GM19025 (cell line): Measurements from ENCODE around the gene FRY.
"Not testable (repeated sequence)": the region's sequence is repeated elsewhere in the genome, so short reads cannot be mapped to it uniquely, and the experiment has no call there.

Experiments
- ATAC-seq: cut with Tn5 transposase; IDR thresholded peaks from one replicate; pipeline ENCODE4 v1.9.1; 2021; ENCODE audit warnings: mild to moderate bottlenecking, low read depth, moderate library complexity; ENCODE audit not compliant: unreplicated experiment

FRY gene

DNA sequence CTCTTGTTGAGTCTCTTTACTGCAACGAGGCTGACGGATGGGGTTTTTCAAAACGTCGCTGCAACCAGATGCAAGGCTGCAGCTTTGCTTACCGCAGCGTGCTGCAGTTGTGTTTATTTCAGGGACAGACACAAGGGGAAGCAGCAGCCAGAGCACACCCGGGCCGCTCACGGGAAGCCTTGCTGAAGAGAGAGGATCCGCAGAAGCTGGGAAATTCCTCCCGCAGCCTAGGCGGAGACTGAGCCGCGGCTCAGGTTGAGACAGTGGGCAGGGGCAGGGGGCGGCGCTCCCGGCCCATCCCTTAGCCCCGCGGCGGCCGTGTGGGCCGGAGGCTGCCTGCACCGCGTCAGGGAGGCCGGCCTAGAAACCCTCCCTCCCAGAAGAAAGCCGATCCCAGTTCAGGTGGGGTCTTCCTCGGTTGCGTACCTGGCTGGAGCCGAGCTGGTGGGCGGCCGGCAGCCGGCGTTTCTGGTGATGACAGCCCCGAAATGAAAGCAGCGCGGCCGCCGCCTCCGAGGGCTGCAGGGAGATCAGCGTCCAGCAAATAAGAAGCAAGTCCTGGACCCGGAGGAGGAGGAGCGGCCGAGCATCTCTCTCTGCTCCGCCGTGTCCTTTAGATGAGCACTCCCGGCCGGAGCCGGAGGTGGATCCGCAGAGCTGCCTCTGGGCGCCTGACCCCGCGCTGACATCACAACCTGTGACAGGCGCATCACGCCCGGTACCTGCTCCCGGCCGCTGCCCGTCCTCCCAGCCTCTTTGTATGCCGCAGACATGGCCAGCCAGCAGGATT, at the start of gene FRY:
Gene FRY (plus strand): TSS at position 750 of the 790 bp plus-strand sequence. CDS start 22 bp downstream, at position 772.
- peak; percentile 69 for ATAC-seq

DNA sequence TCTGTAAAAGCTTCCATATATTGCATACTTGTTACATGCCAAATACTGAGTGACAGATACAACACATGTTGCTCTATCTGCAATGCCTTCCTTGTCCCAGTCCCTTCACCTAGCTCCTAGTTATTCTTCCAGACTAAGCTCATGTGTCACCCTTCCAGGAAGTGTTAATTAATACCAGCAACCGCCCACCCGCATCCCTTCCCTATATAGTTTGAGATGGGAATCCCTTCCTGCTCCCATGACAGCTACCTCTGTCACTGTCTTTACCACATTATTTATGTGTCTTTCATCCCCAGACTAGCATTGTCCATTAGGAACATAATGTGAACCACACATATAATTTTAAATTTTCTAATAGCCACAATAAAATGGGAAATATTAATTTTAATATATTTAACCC, 49.5 kb upstream of the FRY start:
- no peak for ATAC-seq

- no peak for ATAC-seq
Measured at GRCh38 chr13:31982540-31982939, 49.0 kb upstream of the FRY start.

DNA sequence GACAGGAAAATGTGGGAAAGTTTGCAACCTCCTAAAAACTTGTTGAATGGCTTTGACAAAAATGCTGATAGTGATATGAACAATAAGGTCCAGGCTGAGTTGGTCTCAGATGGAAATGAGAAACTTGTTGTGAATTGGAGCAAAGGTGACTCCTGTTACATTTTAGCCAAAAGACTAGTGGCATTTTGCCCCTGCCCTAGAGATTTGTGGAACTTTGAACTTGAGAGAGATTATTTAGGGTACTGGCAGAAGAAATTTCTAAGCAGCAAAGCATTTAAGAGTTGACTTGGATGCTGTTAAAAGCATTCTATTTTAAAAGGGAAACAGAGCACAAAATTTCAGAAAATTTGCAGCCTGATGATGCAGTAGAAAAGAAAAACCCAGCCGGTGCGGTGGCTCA, 47.9 kb upstream of the FRY start:
- not testable (repeated sequence) for ATAC-seq

DNA sequence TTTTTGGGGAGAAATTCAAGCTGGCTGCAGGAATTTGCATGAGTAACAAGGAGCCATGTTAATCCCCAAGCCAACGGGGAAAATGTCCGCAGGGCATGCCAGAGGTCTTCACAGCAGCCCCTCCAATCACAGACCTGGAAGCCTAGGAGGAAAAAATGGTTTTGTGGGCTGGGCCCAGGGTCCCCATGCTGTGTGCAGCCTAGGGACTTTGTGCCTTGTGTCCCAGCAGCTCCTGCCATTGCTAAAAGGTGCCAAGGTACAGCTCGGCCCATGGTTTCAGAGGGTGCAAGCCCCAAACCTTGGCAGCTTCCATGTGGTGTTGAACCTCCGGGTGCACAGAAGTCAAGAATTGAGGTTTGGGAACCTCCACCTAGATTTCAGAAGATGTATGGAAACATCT, 47.2 kb upstream of the FRY start:
- not testable (repeated sequence) for ATAC-seq

DNA sequence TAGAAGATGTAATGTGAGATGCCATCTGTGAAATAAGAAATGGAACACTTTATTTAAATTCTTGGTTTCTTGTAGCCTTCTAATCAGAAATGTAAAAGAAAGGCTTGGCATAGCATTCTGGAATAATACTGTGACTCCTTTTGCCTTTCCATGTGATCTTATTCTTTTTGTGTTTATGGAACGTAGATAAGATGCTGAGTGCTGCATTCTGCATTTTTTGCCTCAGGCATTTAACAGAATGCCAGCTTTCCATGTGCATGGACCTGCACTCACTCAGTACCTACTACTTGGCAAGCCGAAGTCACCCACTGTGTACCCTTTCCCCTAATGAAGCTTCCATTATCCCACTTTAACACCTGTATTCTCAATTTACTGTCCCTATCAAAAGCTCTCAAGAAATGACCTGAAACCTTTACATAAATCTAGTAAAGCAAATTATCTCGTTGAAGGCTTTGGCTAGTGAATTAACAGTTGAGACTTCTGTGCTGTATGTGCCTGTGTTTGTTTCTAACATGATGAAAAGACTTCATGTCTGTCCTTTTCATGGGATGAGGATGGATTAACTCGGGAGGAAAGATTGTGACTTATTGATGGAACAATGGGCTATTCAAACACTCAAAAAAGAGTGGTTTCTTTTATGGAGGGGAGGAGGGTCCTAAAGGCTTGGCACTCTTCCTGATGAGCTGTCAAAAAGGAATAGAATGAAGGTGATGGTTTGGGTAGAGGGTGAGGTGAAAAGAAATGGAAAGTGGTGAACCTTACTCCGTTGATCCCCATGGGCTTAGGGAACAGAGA, 44.7 kb upstream of the FRY start:
- no peak for ATAC-seq

DNA sequence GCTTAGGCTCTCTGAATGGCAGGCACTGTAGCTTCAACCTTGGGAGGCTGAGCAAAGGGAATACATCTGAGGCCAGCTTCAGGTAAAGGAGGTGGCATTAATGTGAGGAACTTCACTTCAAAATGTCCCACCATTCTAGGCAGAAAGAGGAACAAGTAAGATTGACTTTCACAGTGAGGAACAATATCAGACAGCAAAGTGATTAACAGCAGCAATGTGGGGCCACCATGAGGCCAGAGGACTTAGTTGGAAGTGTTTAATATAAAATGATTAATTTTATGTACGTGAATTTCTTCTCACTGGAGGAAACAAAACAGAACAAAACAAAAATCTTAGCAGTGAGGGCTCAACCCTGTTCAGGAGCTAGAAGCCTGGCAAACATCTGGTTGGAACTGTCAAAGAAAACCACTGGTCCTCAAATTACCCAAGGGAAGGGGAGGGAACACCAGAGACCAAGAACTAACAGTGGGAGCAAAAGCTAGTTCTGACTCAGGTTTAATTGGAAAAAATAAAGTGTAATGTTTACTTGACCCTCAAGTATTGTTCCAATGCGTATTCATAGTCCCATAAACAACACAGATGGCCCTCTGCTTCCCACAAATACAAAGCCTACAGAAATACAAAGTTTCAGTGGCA, 43.9 kb upstream of the FRY start:
- ATAC-seq = no peak

DNA sequence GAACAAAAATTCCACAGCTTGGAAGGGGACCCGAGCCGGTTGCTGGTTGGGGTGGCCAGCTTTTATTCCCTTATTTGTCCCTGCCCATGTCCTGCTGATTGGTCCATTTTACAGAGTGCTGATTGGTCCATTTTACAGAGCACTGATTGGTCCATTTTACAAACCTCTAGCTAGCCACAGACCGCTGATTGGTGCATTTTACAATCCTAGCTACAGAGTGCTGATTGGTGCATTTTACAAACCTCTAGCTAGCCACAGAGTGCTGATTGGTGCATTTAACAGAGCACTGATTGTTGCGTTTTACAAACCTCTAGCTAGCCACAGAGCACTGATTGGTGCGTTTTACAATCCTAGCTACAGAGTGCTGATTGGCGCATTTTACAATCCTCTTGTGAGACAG, 37.2 kb upstream of the FRY start:
- not testable (repeated sequence) for ATAC-seq

GRCh38 chr13:31996601-31997000, 35.0 kb upstream of the FRY start:
- no peak for ATAC-seq

- no peak for ATAC-seq
Measured at GRCh38 chr13:31997641-31998040, 33.9 kb upstream of the FRY start.

DNA sequence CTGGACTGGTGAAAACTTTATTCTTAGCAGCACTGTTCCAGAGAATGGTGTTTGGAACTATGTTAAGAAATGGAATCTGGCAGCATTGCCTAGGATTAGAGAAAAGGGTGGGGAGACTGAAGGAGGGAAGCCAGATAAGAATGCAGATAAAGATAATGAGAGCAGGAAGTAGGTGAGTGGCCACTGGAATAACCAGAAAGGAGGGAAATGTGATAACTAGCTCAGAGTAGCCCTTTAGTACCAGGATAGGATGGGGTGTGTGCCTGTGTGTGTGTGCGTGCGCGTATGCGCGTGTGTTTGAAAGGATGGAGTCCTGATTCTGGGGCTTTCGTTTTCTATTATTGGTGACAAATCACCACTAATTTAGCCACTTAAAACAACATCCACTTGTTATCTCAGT, 33.4 kb upstream of the FRY start:
- ATAC-seq = no peak

DNA sequence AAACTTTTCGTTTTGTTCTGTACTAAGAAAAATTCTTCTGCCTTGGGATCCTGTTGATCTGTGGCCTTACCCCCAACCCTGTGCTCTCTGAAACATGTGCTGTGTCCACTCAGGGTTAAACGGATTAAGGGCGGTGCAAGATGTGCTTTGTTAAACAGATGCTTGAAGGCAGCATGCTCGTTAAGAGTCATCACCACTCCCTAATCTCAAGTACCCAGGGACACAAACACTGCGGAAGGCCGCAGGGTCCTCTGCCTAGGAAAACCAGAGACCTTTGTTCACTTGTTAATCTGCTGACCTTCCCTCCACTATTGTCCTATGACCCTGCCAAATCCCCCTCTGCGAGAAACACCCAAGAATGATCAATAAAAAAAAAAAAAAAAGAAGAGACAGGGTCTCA, 30.8 kb upstream of the FRY start:
- ATAC-seq = not testable (repeated sequence)

DNA sequence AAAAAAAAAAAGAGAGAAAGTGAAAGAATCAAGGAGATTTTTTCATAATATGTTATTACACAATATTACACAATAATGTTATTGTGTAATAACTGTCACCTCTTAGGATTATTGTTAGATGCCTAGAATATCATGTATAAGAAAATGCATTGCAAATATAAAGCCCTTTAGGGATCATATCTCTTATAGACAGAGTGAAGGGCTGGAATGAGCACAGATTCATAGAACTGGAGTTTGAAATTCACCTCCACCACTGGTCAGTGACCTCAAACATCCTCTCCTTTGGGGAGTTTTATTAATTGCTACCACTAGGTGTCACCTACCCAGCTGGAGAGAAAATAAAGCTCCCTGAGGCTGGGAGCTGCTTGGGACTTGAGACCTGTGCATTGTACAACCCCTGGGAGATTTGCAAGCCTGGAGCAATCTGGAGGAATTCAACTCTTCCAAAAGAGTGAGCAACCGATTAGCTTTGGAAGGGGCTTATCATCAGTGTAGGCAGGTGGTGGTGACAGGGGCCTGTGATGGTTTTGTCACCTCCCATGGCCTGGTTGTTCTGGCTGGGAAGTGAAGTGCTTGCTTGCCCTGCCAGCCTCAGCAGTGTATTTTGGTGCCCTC, 30.3 kb upstream of the FRY start:
- peak; percentile 78 for ATAC-seq

DNA sequence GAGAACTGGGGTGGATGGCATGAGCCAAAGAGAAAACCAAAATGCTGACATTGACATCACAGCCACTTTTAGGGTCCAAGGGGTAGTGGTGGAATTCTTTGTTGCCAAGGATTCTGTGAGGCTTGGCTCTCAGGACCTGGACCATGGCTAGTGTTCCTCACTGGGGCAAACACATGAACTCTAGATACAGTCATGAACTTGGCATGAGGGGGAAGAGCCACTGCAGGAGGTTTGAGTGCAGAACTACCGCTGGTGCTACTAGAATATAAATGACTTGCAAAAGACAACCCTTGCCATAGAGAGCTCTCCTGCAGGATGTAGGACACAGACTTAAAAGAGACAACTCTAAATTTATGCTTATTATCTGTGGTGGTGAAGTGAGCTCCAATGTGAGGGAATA, 29.8 kb upstream of the FRY start:
- no peak for ATAC-seq

GRCh38 chr13:32002873-32003272, 28.7 kb upstream of the FRY start:
- no peak for ATAC-seq

DNA sequence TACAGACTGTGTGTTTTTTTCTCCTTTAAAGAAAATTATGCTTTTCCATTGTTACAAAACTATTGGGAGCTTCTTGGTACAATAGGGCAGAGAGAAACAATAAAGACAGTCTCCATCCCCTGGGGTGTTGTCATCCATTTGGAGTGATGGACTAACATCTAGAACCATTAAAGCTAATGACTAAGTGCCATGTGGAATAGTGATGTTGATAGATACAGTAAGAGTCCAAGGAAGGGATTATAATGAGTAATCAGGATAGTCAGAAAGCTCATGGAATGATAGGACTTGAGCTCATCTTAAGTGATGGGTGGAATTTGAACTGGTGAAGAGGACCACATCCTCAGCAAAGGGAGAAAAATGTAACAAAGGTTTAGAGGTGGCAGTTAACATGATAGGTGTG, 24.1 kb upstream of the FRY start:
- ATAC-seq = no peak

DNA sequence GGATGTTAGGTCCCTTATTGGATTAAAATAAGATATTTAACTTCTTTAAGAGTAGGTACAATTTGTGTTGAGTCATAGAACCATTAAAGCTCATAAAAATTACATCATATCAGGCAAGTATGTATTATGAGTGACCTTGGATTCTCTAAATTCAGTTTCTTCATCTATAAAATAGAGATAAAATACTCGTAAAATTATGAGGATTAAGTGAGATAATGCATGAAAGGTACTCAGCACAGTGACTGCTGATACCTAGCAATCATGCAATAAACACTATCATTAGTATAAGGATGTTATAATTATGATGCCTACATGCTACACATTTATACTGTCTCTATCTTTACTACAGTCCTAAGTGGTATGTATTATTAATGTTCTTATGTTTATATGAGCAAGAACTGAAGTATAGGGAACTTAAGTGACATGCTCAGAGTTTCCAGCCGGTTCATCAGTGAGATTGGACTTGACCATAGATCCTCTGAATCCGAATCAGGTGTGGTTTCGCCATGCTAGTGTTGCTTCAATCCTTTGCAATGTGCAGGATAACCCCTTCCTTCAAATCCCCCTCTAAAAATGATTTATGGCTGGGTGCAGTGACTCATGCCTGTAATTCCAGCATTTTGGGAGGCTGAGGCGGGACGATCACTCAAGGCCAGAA, 22.9 kb upstream of the FRY start:
- no peak for ATAC-seq

DNA sequence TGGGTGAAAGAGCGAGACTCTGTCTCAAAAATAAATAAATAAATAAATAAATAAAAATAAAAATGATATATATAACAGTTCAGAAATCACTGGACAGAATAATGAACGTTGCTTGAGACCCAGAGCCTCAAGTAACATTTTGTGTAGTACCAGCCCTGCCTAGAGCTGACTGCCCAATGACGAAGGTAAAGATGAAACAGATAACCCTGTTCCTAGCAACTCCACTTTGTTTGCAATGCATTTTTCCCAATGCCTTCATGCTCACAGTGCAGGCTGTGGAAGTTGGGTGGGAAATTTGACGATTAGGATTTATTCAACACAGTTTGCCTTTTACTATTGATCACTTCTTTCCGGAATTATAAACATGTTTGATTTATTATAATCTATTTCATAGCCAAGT, 22.2 kb upstream of the FRY start:
- no peak for ATAC-seq

DNA sequence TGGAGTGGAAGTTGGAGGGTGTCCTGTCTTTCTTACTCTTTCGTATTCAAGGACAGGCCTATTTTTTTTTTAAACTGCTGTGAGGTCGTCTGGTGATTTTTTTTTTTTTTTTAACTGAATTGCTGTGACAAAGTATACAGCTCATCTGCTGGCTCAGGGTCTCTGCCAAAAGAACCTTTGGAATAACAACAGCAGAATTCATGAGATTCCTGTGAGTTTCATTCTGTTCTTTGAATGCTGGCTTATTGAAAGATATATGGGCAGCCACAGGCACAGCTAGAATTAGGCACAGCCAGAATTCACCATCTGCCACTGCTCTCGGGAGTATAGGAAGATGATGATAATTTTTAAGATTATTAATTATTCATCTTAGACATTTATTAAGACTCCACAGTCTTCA, 21.4 kb upstream of the FRY start:
- no peak for ATAC-seq

GRCh38 chr13:32011971-32012370, 19.6 kb upstream of the FRY start:
- no peak for ATAC-seq
